H1 (cell line): ENCODE results near the gene H1-8. TPM values are rescaled to one million over a fixed set of nuclear protein-coding genes. Genes with fewer than 3 reads are reported as not detected.
A peak's percentile ranks its signal among the peaks of the same experiment; 100 is the strongest.

ENCODE experiments used
- CTCF ChIA-PET: fragments of 300-600 bp; sonication (Branson Sonifier 250); formaldehyde crosslinking; loops from one replicate; lab custom pipeline; 2021; ENCODE audit not compliant: partially characterized antibody; lab: Charles Lee
- POLR2A ChIA-PET: fragments of 300-600 bp; sonication (Branson Sonifier 250); formaldehyde crosslinking; loops from one replicate; lab custom pipeline; 2021; ENCODE audit warnings: inconsistent platforms; ENCODE audit not compliant: partially characterized antibody; lab: Charles Lee
- DNase-seq, 2 experiments: peaks; one replicate each; pipeline versions ENCODE4 v3.0.0 to v3.0.0-alpha.2; 2010 to 2022; ENCODE audit warnings: low spot score in 2 of 2, low read depth in 1 of 2, mixed read lengths in 1 of 2
- FAIRE-seq: peaks from 2 replicates; lab custom pipeline; 2011; peaks lifted over from hg19 to GRCh38; lab: Jason Lieb, UNC
- H2AFZ ChIP-seq: 2 replicates; pipeline ENCODE4 v1.8.1; 2012; ENCODE audit warnings: low read length, inconsistent platforms
- H2AK5ac ChIP-seq: 2 replicates; pipeline ENCODE4 v1.6.1; 2013; ENCODE audit warnings: low read depth, low read length
- H2BK120ac ChIP-seq: replicated peaks from 2 replicates; pipeline ENCODE3; 2013; ENCODE audit warnings: low read depth, low read length, inconsistent platforms
- H2BK12ac ChIP-seq: 2 replicates; pipeline ENCODE4 v1.6.1; 2013; ENCODE audit warnings: low read depth, low read length
- H2BK15ac ChIP-seq: 2 replicates; pipeline ENCODE4 v1.6.1; 2013; ENCODE audit warnings: low read length
- H2BK20ac ChIP-seq: 2 replicates; pipeline ENCODE4 v1.6.1; 2013; ENCODE audit warnings: low read length
- H2BK5ac ChIP-seq: 2 replicates; pipeline ENCODE4 v1.6.1; 2013; ENCODE audit warnings: low read depth, low read length
- H3K14ac ChIP-seq: 2 replicates; pipeline ENCODE4 v1.6.1; 2013; ENCODE audit warnings: inconsistent platforms; ENCODE audit not compliant: insufficient read length
- H3K18ac ChIP-seq: 2 replicates; pipeline ENCODE4 v1.6.1; 2013; ENCODE audit warnings: low read length; ENCODE audit errors: extremely low read depth
- H3K23ac ChIP-seq: 2 replicates; pipeline ENCODE4 v1.6.1; 2013; ENCODE audit warnings: inconsistent platforms; ENCODE audit not compliant: insufficient read length
- H3K23me2 ChIP-seq: 2 replicates; pipeline ENCODE4 v1.6.1; 2013; ENCODE audit warnings: low read depth, low read length
- H3K27ac ChIP-seq: 2 replicates; pipeline ENCODE4 v1.6.1; 2011; ENCODE audit warnings: low read depth, low read length, inconsistent platforms
- H3K27me3 ChIP-seq, 4 experiments: replicated peaks in 1 of 4; 1 replicate in 1 of 4; 2 replicates in 3 of 4; pipeline versions ENCODE4 v1.6.1 to v1.8.1; 2011 to 2013; ENCODE audit warnings: low read length in 3 of 4, mild to moderate bottlenecking in 3 of 4, inconsistent platforms in 2 of 4, mixed read lengths in 2 of 4, moderate library complexity in 1 of 4; ENCODE audit not compliant: control insufficient read depth in 3 of 4, insufficient read depth in 3 of 4; ENCODE audit errors: extremely low read depth in 1 of 4
- H3K36me3 ChIP-seq, 4 experiments: 2 replicates each; pipeline versions ENCODE4 v1.6.1 to v1.8.1; 2011 to 2013; ENCODE audit warnings: mild to moderate bottlenecking in 4 of 4, low read length in 3 of 4, moderate library complexity in 2 of 4, control low read depth in 1 of 4, inconsistent platforms in 1 of 4; ENCODE audit not compliant: insufficient read depth in 4 of 4, control insufficient read depth in 2 of 4
- H3K4ac ChIP-seq: replicated peaks from 2 replicates; pipeline ENCODE3; 2013; ENCODE audit warnings: low read length, low read depth, mixed read lengths, inconsistent platforms; ENCODE audit not compliant: insufficient read length
- H3K4me1 ChIP-seq, 4 experiments: replicated peaks in 1 of 4; 1 replicate in 1 of 4; 2 replicates in 3 of 4; pipeline versions ENCODE4 v1.6.1 to v1.8.1; 2011 to 2013; ENCODE audit warnings: low read length in 3 of 4, inconsistent platforms in 2 of 4, mixed read lengths in 1 of 4; ENCODE audit not compliant: insufficient read depth in 4 of 4, control insufficient read depth in 3 of 4
- H3K4me2 ChIP-seq, 2 experiments: 2 replicates each; pipeline versions ENCODE4 v1.6.1 to v1.8.1; 2011 to 2013; ENCODE audit warnings: low read depth in 2 of 2, low read length in 2 of 2, control low read depth in 1 of 2, inconsistent platforms in 1 of 2, mild to moderate bottlenecking in 1 of 2; ENCODE audit not compliant: insufficient read depth in 1 of 2
- H3K4me3 ChIP-seq, 4 experiments: fragments of 200-600, 300-600 bp in 1 of 4; sonication (generic), shearing (Covaris generic), sonication (Bioruptor Twin) in 1 of 4; 2 replicates each; pipeline versions ENCODE4 v1.5.1 to v1.8.1; 2011 to 2016; ENCODE audit warnings: low read length in 4 of 4, low read depth in 3 of 4, control low read depth in 2 of 4, inconsistent platforms in 2 of 4, mild to moderate bottlenecking in 2 of 4, mixed read lengths in 1 of 4, moderate library complexity in 1 of 4; ENCODE audit not compliant: insufficient read depth in 2 of 4; ENCODE audit errors: extremely low read depth in 1 of 4
- H3K56ac ChIP-seq: replicated peaks from 2 replicates; pipeline ENCODE3; 2013; ENCODE audit warnings: low read depth, mild to moderate bottlenecking, mixed read lengths, low read length, inconsistent platforms; ENCODE audit not compliant: insufficient read length
- H3K79me1 ChIP-seq: 2 replicates; pipeline ENCODE4 v1.6.1; 2013; ENCODE audit warnings: low read depth, low read length, control low read depth
- H3K79me2 ChIP-seq, 2 experiments: 2 replicates each; pipeline versions ENCODE4 v1.6.1 to v1.8.1; 2012 to 2013; ENCODE audit warnings: low read length in 2 of 2, mild to moderate bottlenecking in 2 of 2, inconsistent platforms in 1 of 2; ENCODE audit not compliant: insufficient read depth in 2 of 2, control insufficient read depth in 1 of 2
- H3K9ac ChIP-seq, 4 experiments: replicated peaks in 1 of 4; 1 replicate in 1 of 4; 2 replicates in 3 of 4; pipeline versions ENCODE4 v1.6.1 to v1.8.1; 2011 to 2013; ENCODE audit warnings: low read depth in 3 of 4, low read length in 3 of 4, control low read depth in 2 of 4, mild to moderate bottlenecking in 2 of 4, moderate library complexity in 2 of 4, inconsistent platforms in 1 of 4; ENCODE audit errors: extremely low read depth in 1 of 4
- H3K9me3 ChIP-seq, 2 experiments: 2 replicates each; pipeline versions ENCODE4 v1.6.1 to v1.8.1; 2012 to 2013; ENCODE audit warnings: mild to moderate bottlenecking in 2 of 2, moderate library complexity in 2 of 2, control low read depth in 1 of 2, inconsistent platforms in 1 of 2, low read depth in 1 of 2, low read length in 1 of 2, mixed read lengths in 1 of 2; ENCODE audit not compliant: insufficient read depth in 2 of 2
- H4K20me1 ChIP-seq, 2 experiments: replicated peaks in 1 of 2; 2 replicates each; pipeline versions ENCODE3 to v1.8.1; 2011 to 2013; ENCODE audit warnings: inconsistent platforms in 2 of 2, low read length in 2 of 2, mild to moderate bottlenecking in 1 of 2; ENCODE audit not compliant: insufficient read depth in 2 of 2, control insufficient read depth in 1 of 2
- H4K5ac ChIP-seq: 2 replicates; pipeline ENCODE4 v1.6.1; 2013; ENCODE audit warnings: low read length, low read depth, mixed read lengths, inconsistent platforms; ENCODE audit not compliant: insufficient read length
- H4K8ac ChIP-seq: 2 replicates; pipeline ENCODE4 v1.8.0; 2013; ENCODE audit warnings: mild to moderate bottlenecking, moderate library complexity, low read length, inconsistent platforms; ENCODE audit not compliant: insufficient read depth; ENCODE audit errors: extremely low read depth
- H4K91ac ChIP-seq: replicated peaks from 2 replicates; pipeline ENCODE3; 2013; ENCODE audit warnings: low read length, mixed read lengths, inconsistent platforms; ENCODE audit not compliant: insufficient read length
- ASH2L ChIP-seq: fragments of 200-600, 300-600 bp; sonication (generic); IDR thresholded peaks from one replicate; pipeline ENCODE4 v1.7.1; 2017; ENCODE audit warnings: low read length
- EP300 ChIP-seq, 2 experiments: IDR thresholded peaks; 1 replicate in 1 of 2; 2 replicates in 1 of 2; pipeline ENCODE4 v1.6.1; 2011 to 2012; ENCODE audit warnings: low read depth in 2 of 2, low read length in 2 of 2, mild to moderate bottlenecking in 2 of 2, borderline replicate concordance in 1 of 2, inconsistent platforms in 1 of 2, moderate library complexity in 1 of 2
- FOSL1 ChIP-seq: IDR thresholded peaks from 2 replicates; pipeline ENCODE4 v1.6.1; 2011; ENCODE audit warnings: mild to moderate bottlenecking, low read depth, low read length, moderate library complexity; ENCODE audit not compliant: insufficient read depth
- GTF2F1 ChIP-seq: IDR thresholded peaks from 2 replicates; pipeline ENCODE4 v1.6.1; 2012; ENCODE audit warnings: low read depth, low read length, improper control_type of control experiment, borderline replicate concordance
- JUN ChIP-seq: IDR thresholded peaks from 2 replicates; pipeline ENCODE4 v1.6.1; 2011; ENCODE audit warnings: low read depth, mild to moderate bottlenecking, improper control_type of control experiment, low read length
- KDM5A ChIP-seq: fragments of 200-600 bp; IDR thresholded peaks from 2 replicates; pipeline ENCODE4 v1.7.1; 2012; ENCODE audit warnings: mild to moderate bottlenecking, low read length, inconsistent platforms, mixed read lengths
- NANOG ChIP-seq: IDR thresholded peaks from 2 replicates; pipeline ENCODE4 v1.6.1; 2011; ENCODE audit warnings: low read length, low read depth, mild to moderate bottlenecking, inconsistent platforms; ENCODE audit not compliant: insufficient read depth, poor library complexity, severe bottlenecking
- RAD21 ChIP-seq, 2 experiments: IDR thresholded peaks in 1 of 2; conservative IDR thresholded peaks in 1 of 2; 2 replicates each; pipeline ENCODE4 v1.6.1; 2011; ENCODE audit warnings: low read depth in 2 of 2, low read length in 2 of 2, improper control_type of control experiment in 1 of 2, inconsistent platforms in 1 of 2, mild to moderate bottlenecking in 1 of 2, moderate library complexity in 1 of 2
- SAP30 ChIP-seq: fragments of 300-600 bp; sonication (generic); IDR thresholded peaks from 2 replicates; pipeline ENCODE4 v1.7.1; 2012; ENCODE audit warnings: low read length, moderate library complexity, mild to moderate bottlenecking, inconsistent platforms; ENCODE audit not compliant: insufficient read depth, insufficient replicate concordance
- SIX5 ChIP-seq: IDR thresholded peaks from 2 replicates; pipeline ENCODE4 v1.6.1; 2011; ENCODE audit warnings: mild to moderate bottlenecking, low read depth, low read length
- TBP ChIP-seq: IDR thresholded peaks from 2 replicates; pipeline ENCODE4 v1.6.1; 2011; ENCODE audit warnings: low read depth, low read length, improper control_type of control experiment
- TCF12 ChIP-seq: IDR thresholded peaks from 2 replicates; pipeline ENCODE4 v1.6.1; 2011; ENCODE audit warnings: low read depth, mild to moderate bottlenecking, low read length
- WGBS, 2 experiments: shearing (Covaris generic) in 1 of 2; methylation state at CpG; one replicate each; pipeline versions ENCODE4 v1.1.6 to v1.1.7; 2013 to 2015; ENCODE audit warnings: low lambda C conversion rate in 2 of 2, mixed read lengths in 2 of 2, inconsistent platforms in 1 of 2, low coverage in 1 of 2, missing lambda C conversion rate in 1 of 2; ENCODE audit not compliant: insufficient replicate concordance in 2 of 2, insufficient coverage in 1 of 2, insufficient read length in 1 of 2; ENCODE audit errors: extremely low coverage in 1 of 2, missing lambda C conversion rate in 1 of 2; 5-methylcytosine and 5-hydroxymethylcytosine counted together
- polyA plus RNA-seq, 7 experiments: library from polyadenylated mRNA; depleted of rRNA in 3 of 7; stranded (reverse) in 5 of 7; unstranded in 2 of 7; fragments of >200 nt in 5 of 7; fragments of 200-250 nt in 2 of 7; gene quantifications; 1 replicate in 5 of 7; 2 replicates in 1 of 7; 4 replicates in 1 of 7; pipeline versions ENCODE4 v1.2.1 to v1.2.3, GENCODE V29; 2011 to 2013; ENCODE audit warnings: missing spikeins in 2 of 7, mixed read lengths in 2 of 7
- total RNA-seq: library from RNA; stranded (reverse); fragmentation: NEBNext Ultra II Directional; extraction: Animal tissue kit (Norgen Biotek cat#: 25700); gene quantifications from 2 replicates; pipeline ENCODE4 v1.2.1, GENCODE V29; 2021
- TF ChIP-seq, protein P1 (sequence below): IDR thresholded peaks from 2 replicates; pipeline ENCODE4 v1.6.1; 2012; ENCODE audit warnings: inconsistent platforms

H1-8 gene
- total and polyA plus RNA-seq, 2 of the 8 experiments (the other 6 are each of a cell fraction or from before 2014, with no cell fraction given), result not detected

DNA sequence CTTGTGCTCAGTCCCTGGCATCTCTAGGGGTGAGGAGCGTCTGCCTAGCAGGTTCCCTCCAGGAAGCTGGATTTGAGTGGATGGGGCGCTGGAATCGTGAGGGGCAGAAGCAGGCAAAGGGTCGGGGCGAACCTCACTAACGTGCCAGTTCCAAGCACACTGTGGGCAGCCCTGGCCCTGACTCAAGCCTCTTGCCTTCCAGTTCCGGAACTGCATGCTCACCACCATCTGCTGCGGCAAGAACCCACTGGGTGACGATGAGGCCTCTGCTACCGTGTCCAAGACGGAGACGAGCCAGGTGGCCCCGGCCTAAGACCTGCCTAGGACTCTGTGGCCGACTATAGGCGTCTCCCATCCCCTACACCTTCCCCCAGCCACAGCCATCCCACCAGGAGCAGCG is 9.6 kb upstream of the H1-8 start:
- Histone ChIP-seq H4K5ac (no peak overlapping the region), H2AFZ (no peak overlapping the region), H3K18ac (no peak overlapping the region), H3K23ac (no peak overlapping the region), H3K4me3 (no peak overlapping the region), H3K23me2 (peaks cover 2% of the 10 kb centered on the region; the same call in 1 of the 2 replicates), H4K8ac (no peak overlapping the region; the same call in 1 of the 2 replicates), H3K4me2 (no peak overlapping the region), H2BK20ac (no peak overlapping the region), H2BK12ac (0 out of 2 replicates have a peak overlapping the region, but pooled peaks have one; percentile 63), H3K27ac (no peak overlapping the region), H3K9ac (no peak overlapping the region), H4K20me1 (no peaks in the 10 kb centered on the region), H3K9me3 (no peaks in the 10 kb centered on the region), H3K79me2 (no peaks in the 10 kb centered on the region), H3K14ac (no peak overlapping the region), H2AK5ac (no peak overlapping the region), H3K36me3 (no peaks in the 10 kb centered on the region), H4K91ac (peak overlapping the region; percentile 5), H2BK15ac (no peak overlapping the region), H3K4me1 (peaks cover 3 to 12% (median 7%) of the 10 kb centered on the region in 4 experiments; a peak in 6 of 7 replicates), H3K27me3 (no peaks in the 10 kb centered on the region), H3K79me1 (no peaks in the 10 kb centered on the region), H2BK120ac (no peak overlapping the region), H3K4ac (no peak overlapping the region), H2BK5ac (no peak overlapping the region), H3K56ac (no peak overlapping the region)
- 91% methylated on average over 16 of the region's 16 CpGs; no CpG with 5 or more reads in 1 of the 2 experiments for WGBS, 2 experiments
- DNase-seq, result no peak
- POLR2A ChIA-PET, result interaction anchor here (0.6 kb wide), 1 partner anchor 1440 kb away, joined by 4 read pairs; no protein-coding TSS in a partner anchor
- CTCF ChIA-PET, result interaction anchor here (0.7 to 2.4 kb wide), 2 partner anchors 10 to 92 kb away, joined by 3 to 5 read pairs; no protein-coding TSS in a partner anchor
- no peak for FAIRE-seq
- TF ChIP-seq TBP (no peak), NANOG (no peak), SIX5 (no peak), SAP30 (no peak), KDM5A (no peak), GTF2F1 (no peak), EP300 (IDR thresholded peaks at IDR 0.05; ENCODE audit: borderline replicate concordance in 1 of 2, low read depth in 2 of 2, low read length in 2 of 2) (no peak), ASH2L (no peak), FOSL1 (no peak), JUN (no peak), TCF12 (no peak), RAD21 (IDR thresholded peaks at IDR 0.05 in 1 of 2, conservative IDR thresholded peaks at IDR 0.05 in 1 of 2; ENCODE audit: low read depth in 2 of 2, low read length in 2 of 2) (no peak)
- TF ChIP-seq, protein P1, sequence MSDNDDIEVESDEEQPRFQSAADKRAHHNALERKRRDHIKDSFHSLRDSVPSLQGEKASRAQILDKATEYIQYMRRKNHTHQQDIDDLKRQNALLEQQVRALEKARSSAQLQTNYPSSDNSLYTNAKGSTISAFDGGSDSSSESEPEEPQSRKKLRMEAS, result no peak
